HUDEP-2 (cell line): Measurements from ENCODE around the gene CEP164.

ENCODE experiments used
- DNase-seq, 76 experiments: peaks; one replicate each; lab custom pipeline; 2025; ENCODE audit not compliant: unreplicated experiment in 76 of 76; lab: John Stamatoyannopoulos, UW

Gene CEP164

GRCh38 chr11:117356126-117356890, 28.7 kb downstream of the CEP164 start:
- DNase-seq: no peak

GRCh38 chr11:117361432-117361831, 33.8 kb downstream of the CEP164 start:
- no peak for DNase-seq

- no peak for DNase-seq
Observed at GRCh38 chr11:117366248-117366647, 38.6 kb downstream of the CEP164 start.

- no peak for DNase-seq
Observed at GRCh38 chr11:117366875-117367274, 39.2 kb downstream of the CEP164 start.

GRCh38 chr11:117369534-117369933, 41.9 kb downstream of the CEP164 start:
- DNase-seq: no peak

GRCh38 chr11:117371453-117371852, 43.8 kb downstream of the CEP164 start:
- no peak for DNase-seq

GRCh38 chr11:117374316-117375055, 46.8 kb downstream of the CEP164 start:
- no peak for DNase-seq

GRCh38 chr11:117375960-117376359, 48.3 kb downstream of the CEP164 start:
- no peak for DNase-seq

GRCh38 chr11:117376517-117376916, 48.9 kb downstream of the CEP164 start:
- no peak for DNase-seq

GRCh38 chr11:117378976-117379865, 51.6 kb downstream of the CEP164 start:
- DNase-seq: no peak

GRCh38 chr11:117380676-117381075, 53.0 kb downstream of the CEP164 start:
- no peak for DNase-seq

- no peak for DNase-seq
Observed at GRCh38 chr11:117381481-117382387, 54.1 kb downstream of the CEP164 start.

- DNase-seq: no peak
Observed at GRCh38 chr11:117382746-117383145, 55.1 kb downstream of the CEP164 start.

GRCh38 chr11:117384045-117384444, 56.4 kb downstream of the CEP164 start:
- no peak for DNase-seq

- no peak for DNase-seq
Observed at GRCh38 chr11:117385471-117385870, 57.8 kb downstream of the CEP164 start.

- DNase-seq: no peak
Observed at GRCh38 chr11:117385906-117386305, 58.3 kb downstream of the CEP164 start.

- DNase-seq: no peak
Observed at GRCh38 chr11:117387992-117388755, 60.5 kb downstream of the CEP164 start.

- DNase-seq: no peak
Observed at GRCh38 chr11:117390743-117391142, 63.1 kb downstream of the CEP164 start.

GRCh38 chr11:117391181-117391580, 63.5 kb downstream of the CEP164 start:
- DNase-seq: no peak
